Gastrocnemius medialis (tissue), 4 donors: ENCODE measurements around the gene GPR34. TPM values are rescaled to one million over a fixed set of nuclear protein-coding genes. Genes with fewer than 3 reads are reported as not detected.

Source experiments
- ATAC-seq, 2 donors: fragments of 150-250 bp; one replicate each; pipeline ENCODE4 v1.9.1; 2016
- DNase-seq, 2 donors: peaks; one replicate each; pipeline ENCODE4 v3.0.0-alpha.2; 2019
- H3K27ac ChIP-seq, 4 donors: fragments of 200-600 bp; sonication (generic); 1 replicate in 1 of 4; 2 replicates in 3 of 4; pipeline ENCODE4 v1.5.1; 2016 to 2018; ENCODE audit warnings: mild to moderate bottlenecking in 2 of 4, moderate library complexity in 1 of 4
- H3K27me3 ChIP-seq, 3 donors: fragments of 200-600 bp; sonication (generic) in 2 of 3; 1 replicate in 1 of 3; 2 replicates in 2 of 3; pipeline versions ENCODE4 v1.5.1 to v1.6.0; 2016 to 2019; ENCODE audit warnings: mild to moderate bottlenecking in 1 of 3, moderate library complexity in 1 of 3
- H3K36me3 ChIP-seq, 2 donors: fragments of 200-600 bp; sonication (generic) in 1 of 2; one replicate each; pipeline ENCODE4 v1.5.1; 2017 to 2018
- H3K4me1 ChIP-seq, 2 donors: fragments of 200-600 bp; sonication (generic) in 1 of 2; one replicate each; pipeline ENCODE4 v1.5.1; 2016 to 2017; ENCODE audit warnings: mild to moderate bottlenecking in 2 of 2
- H3K4me3 ChIP-seq, 4 donors: fragments of 200-600 bp; sonication (generic) in 3 of 4; 1 replicate in 1 of 4; 2 replicates in 3 of 4; pipeline ENCODE4 v1.5.1; 2016 to 2019; ENCODE audit warnings: mild to moderate bottlenecking in 2 of 4
- H3K9me3 ChIP-seq, 3 donors: fragments of 200-600 bp; sonication (generic) in 2 of 3; 1 replicate in 1 of 3; 2 replicates in 2 of 3; pipeline ENCODE4 v1.5.1; 2016 to 2019
- POLR2A ChIP-seq, 2 donors: fragments of 450-650 bp; IDR thresholded peaks; one replicate each; pipeline ENCODE4 v1.6.1; 2017; ENCODE audit warnings: antibody characterized with exemption in 2 of 2, mild to moderate bottlenecking in 2 of 2, moderate library complexity in 2 of 2
- in situ Hi-C, 4 donors: fragments of 200-750 bp; cut with MboI; loops; one replicate each; pipeline versions ENCODE4 v1.15.0 to v1.8.0; 2017; ENCODE audit warnings: low sequenced_read_pairs in 4 of 4
- intact Hi-C: fragments of 100-400 bp; cut with DNase I; formaldehyde crosslinking; loops from one replicate; pipeline ENCODE4 v1.15.1; 2023; ENCODE audit warnings: low total_unique reads
- total RNA-seq, 4 donors: library from RNA; depleted of rRNA; stranded (reverse); fragments of >200 nt; gene quantifications; one replicate each; pipeline versions ENCODE4 v1.1.0 to v1.2.3, GENCODE V29; 2016
- TF ChIP-seq, protein P1 (sequence below), 5 experiments: fragments of 450-650 bp in 3 of 5; fragments of 200-600 bp in 2 of 5; sonication (generic) in 2 of 5; IDR thresholded peaks in 4 of 5; conservative IDR thresholded peaks in 1 of 5; 1 replicate in 4 of 5; 2 replicates in 1 of 5; pipeline ENCODE4 v1.5.1; 2016 to 2019; ENCODE audit warnings: antibody characterized with exemption in 5 of 5, mild to moderate bottlenecking in 3 of 5, moderate library complexity in 3 of 5

GPR34 gene
- total RNA-seq, 4 donors from 2014 or later, result 0.95 to 4.6 (median 2.4) TPM

DNA sequence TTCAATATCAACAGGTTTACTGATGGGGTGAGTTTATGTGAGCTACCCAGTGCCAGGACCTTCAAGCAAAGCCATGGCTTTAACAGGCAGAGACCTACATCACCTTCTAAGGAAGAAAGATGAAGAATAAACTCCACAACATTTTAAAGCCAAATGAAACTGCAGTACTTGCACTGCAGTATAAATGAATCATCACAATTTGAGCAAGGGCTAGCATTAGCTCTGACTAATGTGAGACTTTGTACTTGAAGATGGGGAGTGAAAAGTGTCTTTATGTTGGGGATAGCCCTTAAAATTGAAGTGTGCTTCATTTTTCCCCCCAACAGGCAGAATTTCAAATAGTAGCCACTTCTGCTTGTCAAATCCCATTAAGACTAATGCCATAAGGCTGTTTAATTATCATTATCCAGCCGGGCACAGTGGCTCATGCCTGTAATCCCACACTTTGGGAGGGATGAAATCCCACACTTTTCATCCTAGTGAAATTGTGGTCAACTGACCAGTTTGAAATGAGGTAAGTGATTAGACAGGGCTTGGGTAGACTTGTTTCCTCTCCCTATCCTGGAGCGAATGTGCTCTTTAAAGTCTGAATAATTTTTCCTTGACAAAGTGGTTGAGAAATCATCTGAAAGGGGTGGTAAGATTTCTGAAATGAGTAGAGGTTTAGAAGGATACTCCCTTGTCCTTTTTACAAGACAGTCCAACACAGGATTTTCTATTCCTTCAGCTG lies 27.2 kb upstream of the GPR34 start:
- no peak overlapping the region for H3K27ac ChIP-seq
- intact Hi-C loops, result no loop called here
- DNase-seq (no peak), ATAC-seq (no peak)
- H3K4me3 ChIP-seq, result no peak overlapping the region
- no peaks in the 10 kb centered on the region for H3K27me3 ChIP-seq
- in situ Hi-C loops, result no loop called here
- H3K4me1 ChIP-seq, result no peaks in the 10 kb centered on the region
- no peak for TF ChIP-seq POLR2A (IDR thresholded peaks at IDR 0.05)
- TF ChIP-seq, protein P1, sequence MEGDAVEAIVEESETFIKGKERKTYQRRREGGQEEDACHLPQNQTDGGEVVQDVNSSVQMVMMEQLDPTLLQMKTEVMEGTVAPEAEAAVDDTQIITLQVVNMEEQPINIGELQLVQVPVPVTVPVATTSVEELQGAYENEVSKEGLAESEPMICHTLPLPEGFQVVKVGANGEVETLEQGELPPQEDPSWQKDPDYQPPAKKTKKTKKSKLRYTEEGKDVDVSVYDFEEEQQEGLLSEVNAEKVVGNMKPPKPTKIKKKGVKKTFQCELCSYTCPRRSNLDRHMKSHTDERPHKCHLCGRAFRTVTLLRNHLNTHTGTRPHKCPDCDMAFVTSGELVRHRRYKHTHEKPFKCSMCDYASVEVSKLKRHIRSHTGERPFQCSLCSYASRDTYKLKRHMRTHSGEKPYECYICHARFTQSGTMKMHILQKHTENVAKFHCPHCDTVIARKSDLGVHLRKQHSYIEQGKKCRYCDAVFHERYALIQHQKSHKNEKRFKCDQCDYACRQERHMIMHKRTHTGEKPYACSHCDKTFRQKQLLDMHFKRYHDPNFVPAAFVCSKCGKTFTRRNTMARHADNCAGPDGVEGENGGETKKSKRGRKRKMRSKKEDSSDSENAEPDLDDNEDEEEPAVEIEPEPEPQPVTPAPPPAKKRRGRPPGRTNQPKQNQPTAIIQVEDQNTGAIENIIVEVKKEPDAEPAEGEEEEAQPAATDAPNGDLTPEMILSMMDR (IDR thresholded peaks at IDR 0.05 in 4 of 5, conservative IDR thresholded peaks at IDR 0.05 in 1 of 5), result no peak
- no peaks in the 10 kb centered on the region for H3K36me3 ChIP-seq
- no peaks in the 10 kb centered on the region for H3K9me3 ChIP-seq

GRCh38 chrX:41664375-41664901 lies 24.3 kb upstream of the GPR34 start:
- H3K27ac ChIP-seq, result no peak overlapping the region
- no peak for TF ChIP-seq POLR2A (IDR thresholded peaks at IDR 0.05)
- TF ChIP-seq, protein P1 (IDR thresholded peaks at IDR 0.05 in 4 of 5, conservative IDR thresholded peaks at IDR 0.05 in 1 of 5), result no peak

DNA sequence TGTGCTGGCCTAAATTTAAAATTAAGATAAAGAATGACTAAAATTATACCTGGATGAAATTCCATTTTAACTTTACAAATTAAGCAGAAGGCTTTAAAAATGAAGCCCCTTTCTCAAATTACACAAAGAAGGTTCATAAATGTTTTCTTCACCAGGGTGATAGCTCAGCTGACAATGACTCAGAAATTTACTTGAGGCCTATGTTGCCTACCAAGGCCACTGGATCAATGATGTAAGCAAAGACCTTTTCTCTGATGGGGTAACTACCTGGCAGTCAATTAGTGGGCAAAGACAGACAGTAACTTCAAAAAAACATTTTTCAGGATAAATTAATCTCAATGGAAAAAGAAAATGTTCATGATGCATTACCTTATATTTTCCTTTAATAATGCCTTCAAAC lies 23.9 kb upstream of the GPR34 start:
- no peak for ATAC-seq
- Histone ChIP-seq H3K36me3 (no peaks in the 10 kb centered on the region), H3K4me1 (no peaks in the 10 kb centered on the region), H3K9me3 (no peaks in the 10 kb centered on the region), H3K27ac (no peak overlapping the region), H3K27me3 (no peaks in the 10 kb centered on the region), H3K4me3 (no peak overlapping the region)
- intact Hi-C loops, result no loop called here
- TF ChIP-seq POLR2A (IDR thresholded peaks at IDR 0.05), result no peak
- TF ChIP-seq, protein P1 (IDR thresholded peaks at IDR 0.05 in 4 of 5, conservative IDR thresholded peaks at IDR 0.05 in 1 of 5), result no peak
- no peak for DNase-seq
- in situ Hi-C loops, result no loop called here

More at GRCh38 chrX:41664375-41664901, 24.3 kb upstream of the GPR34 start:
- Histone ChIP-seq H3K4me1 (no peaks in the 10 kb centered on the region), H3K36me3 (no peaks in the 10 kb centered on the region), H3K9me3 (no peaks in the 10 kb centered on the region), H3K27me3 (no peaks in the 10 kb centered on the region), H3K4me3 (no peak overlapping the region)
- no peak for ATAC-seq
- in situ Hi-C loops, result no loop called here
- DNase-seq, result no peak
- intact Hi-C loops, result no loop called here

- Histone ChIP-seq H3K36me3 (no peaks in the 10 kb centered on the region), H3K27ac (no peak overlapping the region), H3K27me3 (no peaks in the 10 kb centered on the region), H3K9me3 (no peaks in the 10 kb centered on the region), H3K4me3 (no peak overlapping the region), H3K4me1 (no peaks in the 10 kb centered on the region)
- DNase-seq (no peak), ATAC-seq (no peak)
- in situ Hi-C loops (no loop called here), intact Hi-C loops (no loop called here)
- no peak for TF ChIP-seq POLR2A (IDR thresholded peaks at IDR 0.05)
- TF ChIP-seq, protein P1 (IDR thresholded peaks at IDR 0.05 in 4 of 5, conservative IDR thresholded peaks at IDR 0.05 in 1 of 5), result no peak
Observed at GRCh38 chrX:41665686-41666085, 23.1 kb upstream of the GPR34 start.
